Endothelial cell of umbilical vein (primary cell): ENCODE measurements around the gene MMRN2. TPM values are rescaled to one million over a fixed set of nuclear protein-coding genes. Genes with fewer than 3 reads are reported as not detected.

Experiments used
- BruUV-seq: library from RNA; stranded (reverse); fragments of 400-500 nt; replicated peaks from 2 replicates; lab custom pipeline; 2021; lab: Mats Ljungman, UMichigan
- CTCF ChIA-PET: fragments of 300-600, 350-600 bp; sonication (Branson Sonifier 250); formaldehyde crosslinking; loops from one replicate; lab custom pipeline; 2021; ENCODE audit warnings: antibody characterized with exemption, inconsistent platforms; lab: Charles Lee
- POLR2A ChIA-PET: fragments of 300-600, 350-600 bp; sonication (Branson Sonifier 250); formaldehyde crosslinking; loops from one replicate; lab custom pipeline; 2021; ENCODE audit warnings: antibody characterized with exemption, inconsistent platforms; lab: Charles Lee
- DNase-seq: peaks from one replicate; pipeline ENCODE4 v3.0.0-alpha.2; 2011; ENCODE audit warnings: low read depth, low spot score
- FAIRE-seq: peaks from 2 replicates; lab custom pipeline; 2011; peaks lifted over from hg19 to GRCh38; lab: Jason Lieb, UNC
- H2AFZ ChIP-seq: 2 replicates; pipeline ENCODE4 v1.6.0; 2012; ENCODE audit warnings: low read depth, low read length, control low read depth, inconsistent platforms
- H3K27ac ChIP-seq: 2 replicates; pipeline ENCODE4 v1.5.1; 2011; ENCODE audit warnings: low read depth, mild to moderate bottlenecking, control low read depth, low read length, moderate library complexity; ENCODE audit not compliant: insufficient read depth
- H3K27me3 ChIP-seq, 2 experiments: 2 replicates each; pipeline versions ENCODE4 v1.6.0 to v1.6.1; 2011; ENCODE audit warnings: low read length in 2 of 2, mixed read lengths in 1 of 2; ENCODE audit not compliant: control insufficient read depth in 2 of 2, insufficient read depth in 2 of 2
- H3K36me3 ChIP-seq, 2 experiments: 2 replicates in 1 of 2; 3 replicates in 1 of 2; pipeline ENCODE4 v1.5.1; 2011; ENCODE audit warnings: low read length in 2 of 2, mild to moderate bottlenecking in 1 of 2, moderate library complexity in 1 of 2; ENCODE audit not compliant: control insufficient read depth in 2 of 2, insufficient read depth in 2 of 2; ENCODE audit errors: extremely low read depth in 1 of 2
- H3K4me1 ChIP-seq: 3 replicates; pipeline ENCODE4 v1.5.1; 2011; ENCODE audit warnings: mild to moderate bottlenecking, low read length; ENCODE audit not compliant: control insufficient read depth, insufficient read depth; ENCODE audit errors: extremely low read depth
- H3K4me2 ChIP-seq: 2 replicates; pipeline ENCODE4 v1.6.1; 2011; ENCODE audit warnings: low read length, control low read depth, mixed read lengths; ENCODE audit not compliant: insufficient read depth
- H3K4me3 ChIP-seq, 3 experiments: fragments of 200-600 bp in 1 of 3; sonication (generic), shearing (Covaris generic) in 1 of 3; replicated peaks in 1 of 3; 2 replicates each; pipeline ENCODE4 v1.5.1; 2011 to 2016; ENCODE audit warnings: control low read depth in 3 of 3, low read length in 3 of 3, mild to moderate bottlenecking in 2 of 3, inconsistent platforms in 1 of 3, low read depth in 1 of 3, moderate library complexity in 1 of 3; ENCODE audit not compliant: insufficient read depth in 1 of 3
- H3K79me2 ChIP-seq: 2 replicates; pipeline ENCODE4 v1.6.0; 2012; ENCODE audit warnings: low read length, inconsistent platforms; ENCODE audit not compliant: control insufficient read depth, insufficient read depth
- H3K9ac ChIP-seq: replicated peaks from 2 replicates; pipeline ENCODE3; 2011; ENCODE audit warnings: low read length, control low read depth; ENCODE audit not compliant: insufficient read depth; ENCODE audit errors: extremely low read depth
- H3K9me1 ChIP-seq: replicated peaks from 3 replicates; pipeline ENCODE4 v1.6.0; 2011; ENCODE audit warnings: mild to moderate bottlenecking, low read length; ENCODE audit not compliant: control insufficient read depth, insufficient read depth; ENCODE audit errors: extremely low read depth
- H3K9me3 ChIP-seq: replicated peaks from 2 replicates; pipeline ENCODE4 v1.5.1; 2012; ENCODE audit warnings: low read length, inconsistent platforms; ENCODE audit not compliant: control insufficient read depth, insufficient read depth
- H4K20me1 ChIP-seq: replicated peaks from 2 replicates; pipeline ENCODE3; 2011; ENCODE audit warnings: mild to moderate bottlenecking, low read length; ENCODE audit not compliant: control insufficient read depth, insufficient read depth; ENCODE audit errors: extremely low read depth
- EZH2 ChIP-seq: IDR thresholded peaks from 2 replicates; pipeline ENCODE4 v1.6.1; 2012; ENCODE audit warnings: borderline replicate concordance, low read depth, mild to moderate bottlenecking, moderate library complexity, low read length, inconsistent platforms; ENCODE audit not compliant: severe bottlenecking
- FOS ChIP-seq: IDR thresholded peaks from 2 replicates; pipeline ENCODE4 v1.6.1; 2011; ENCODE audit warnings: mild to moderate bottlenecking, low read length, moderate library complexity, borderline replicate concordance; ENCODE audit not compliant: insufficient read depth
- GATA2 ChIP-seq: IDR thresholded peaks from 2 replicates; pipeline ENCODE4 v1.7.0; 2011; ENCODE audit warnings: low read depth, mild to moderate bottlenecking, moderate library complexity, mixed read lengths, low read length; ENCODE audit not compliant: insufficient read length, insufficient read depth
- JUN ChIP-seq: IDR thresholded peaks from 2 replicates; pipeline ENCODE4 v1.6.1; 2011; ENCODE audit warnings: borderline replicate concordance, low read depth; ENCODE audit not compliant: insufficient read length, insufficient read depth
- MYC ChIP-seq: IDR thresholded peaks from one replicate; pipeline ENCODE4 v1.6.1; 2011; ENCODE audit warnings: mild to moderate bottlenecking, low read depth, low read length
- POLR2A ChIP-seq: IDR thresholded peaks from 2 replicates; pipeline ENCODE4 v1.6.1; 2012; ENCODE audit warnings: low read depth, mild to moderate bottlenecking, control low read depth, low read length
- POLR2AphosphoS5 ChIP-seq: IDR thresholded peaks from 2 replicates; pipeline ENCODE4 v1.6.1; 2012; ENCODE audit warnings: low read depth, mild to moderate bottlenecking, control low read depth, low read length, moderate library complexity; ENCODE audit not compliant: insufficient read depth
- dilution Hi-C: fragments of 300-500 bp; cut with MboI; formaldehyde crosslinking; loops from one replicate; pipeline ENCODE4 v1.15.0; 2019; ENCODE audit warnings: low sequenced_read_pairs; ENCODE audit not compliant: extremely low pct_ligation_motif_present
- intact Hi-C: fragments of 100-400 bp; cut with micrococcal nuclease; formaldehyde crosslinking; loops from one replicate; pipeline ENCODE4 v1.10.0; 2022
- polyA plus RNA-seq, 4 experiments: library from polyadenylated mRNA; depleted of rRNA in 3 of 4; stranded (reverse) in 3 of 4; unstranded in 1 of 4; fragments of >200 nt; gene quantifications; 2 replicates each; pipeline versions ENCODE4 v1.2.1 to v1.2.3, GENCODE V29; 2011 to 2012; ENCODE audit warnings: missing spikeins in 1 of 4
- total RNA-seq: library from RNA; stranded (reverse); gene quantifications from 2 replicates; pipeline ENCODE4 v1.2.3, GENCODE V29; 2021
- TF ChIP-seq, protein P1 (sequence below): IDR thresholded peaks from 2 replicates; pipeline ENCODE4 v1.6.1; 2011; ENCODE audit not compliant: insufficient read depth, insufficient read length
- TF ChIP-seq, protein P2 (sequence below), 2 donors: IDR thresholded peaks; 1 replicate in 1 of 2; 2 replicates in 1 of 2; pipeline ENCODE4 v1.5.1; 2011; ENCODE audit warnings: low read length in 2 of 2, mild to moderate bottlenecking in 2 of 2, moderate library complexity in 2 of 2, control low read depth in 1 of 2, inconsistent platforms in 1 of 2, low read depth in 1 of 2; ENCODE audit not compliant: insufficient read depth in 1 of 2; ENCODE audit errors: extremely low read depth in 1 of 2

Gene MMRN2
- total and polyA plus RNA-seq, 2 donors (not counting 3 experiments of a cell fraction or from before 2014, with no cell fraction given), result 154 to 169 TPM

DNA sequence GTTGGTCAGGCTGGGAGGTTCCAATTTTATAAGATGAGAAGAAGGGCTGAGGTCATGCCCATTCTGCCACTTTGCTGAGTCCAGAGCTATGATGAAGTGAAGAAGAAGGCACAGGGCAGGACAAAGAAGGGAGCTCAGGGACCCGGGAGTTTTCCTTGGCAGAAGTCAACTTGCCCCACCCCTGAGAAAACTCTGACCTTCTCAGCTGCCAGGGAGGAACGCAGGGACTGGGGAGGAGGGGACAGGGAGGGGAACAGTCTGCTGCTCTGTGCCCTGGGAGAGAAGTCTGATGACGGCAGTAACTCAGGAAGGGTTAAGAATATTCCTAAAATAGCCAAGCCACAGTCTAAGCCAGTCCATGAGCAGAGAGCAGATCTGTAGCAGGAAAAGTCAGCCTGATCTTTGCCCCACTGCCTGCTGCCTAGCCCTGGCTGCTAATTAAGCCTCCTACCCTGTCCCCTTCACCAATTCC is 22.6 kb upstream of the MMRN2 start:
- BruUV-seq, result no TSS peak
- FAIRE-seq (no peak), DNase-seq (no peak)
- Histone ChIP-seq H3K9me1 (no peaks in the 10 kb centered on the region), H3K9ac (no peak overlapping the region), H3K27ac (no peak overlapping the region), H3K4me2 (no peak overlapping the region), H4K20me1 (no peaks in the 10 kb centered on the region), H3K79me2 (no peaks in the 10 kb centered on the region), H3K4me1 (no peaks in the 10 kb centered on the region), H3K4me3 (no peak overlapping the region), H3K27me3 (peaks cover 2 to 3% of the 10 kb centered on the region in 2 experiments), H3K36me3 (no peaks in the 10 kb centered on the region), H2AFZ (no peak overlapping the region), H3K9me3 (no peaks in the 10 kb centered on the region)
- POLR2A ChIA-PET, result no interaction called here
- CTCF ChIA-PET, result interaction anchor here (1.3 kb wide), 1 partner anchor 12 kb away, joined by 3 read pairs; no protein-coding TSS in a partner anchor
- intact Hi-C loops, result no loop called here
- dilution Hi-C loops, result no loop called here
- TF ChIP-seq, protein P1, sequence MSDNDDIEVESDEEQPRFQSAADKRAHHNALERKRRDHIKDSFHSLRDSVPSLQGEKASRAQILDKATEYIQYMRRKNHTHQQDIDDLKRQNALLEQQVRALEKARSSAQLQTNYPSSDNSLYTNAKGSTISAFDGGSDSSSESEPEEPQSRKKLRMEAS, result no peak
- TF ChIP-seq FOS, result no peak
- no peak for TF ChIP-seq EZH2
- TF ChIP-seq POLR2A, result no peak
- TF ChIP-seq JUN, result no peak
- no peak for TF ChIP-seq MYC
- TF ChIP-seq, protein P2, sequence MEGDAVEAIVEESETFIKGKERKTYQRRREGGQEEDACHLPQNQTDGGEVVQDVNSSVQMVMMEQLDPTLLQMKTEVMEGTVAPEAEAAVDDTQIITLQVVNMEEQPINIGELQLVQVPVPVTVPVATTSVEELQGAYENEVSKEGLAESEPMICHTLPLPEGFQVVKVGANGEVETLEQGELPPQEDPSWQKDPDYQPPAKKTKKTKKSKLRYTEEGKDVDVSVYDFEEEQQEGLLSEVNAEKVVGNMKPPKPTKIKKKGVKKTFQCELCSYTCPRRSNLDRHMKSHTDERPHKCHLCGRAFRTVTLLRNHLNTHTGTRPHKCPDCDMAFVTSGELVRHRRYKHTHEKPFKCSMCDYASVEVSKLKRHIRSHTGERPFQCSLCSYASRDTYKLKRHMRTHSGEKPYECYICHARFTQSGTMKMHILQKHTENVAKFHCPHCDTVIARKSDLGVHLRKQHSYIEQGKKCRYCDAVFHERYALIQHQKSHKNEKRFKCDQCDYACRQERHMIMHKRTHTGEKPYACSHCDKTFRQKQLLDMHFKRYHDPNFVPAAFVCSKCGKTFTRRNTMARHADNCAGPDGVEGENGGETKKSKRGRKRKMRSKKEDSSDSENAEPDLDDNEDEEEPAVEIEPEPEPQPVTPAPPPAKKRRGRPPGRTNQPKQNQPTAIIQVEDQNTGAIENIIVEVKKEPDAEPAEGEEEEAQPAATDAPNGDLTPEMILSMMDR (IDR thresholded peaks at IDR 0.05; ENCODE audit: extremely low read depth in 1 of 2, insufficient read depth in 1 of 2, low read depth in 1 of 2, low read length in 2 of 2), result no peak
- TF ChIP-seq POLR2AphosphoS5, result no peak
- TF ChIP-seq GATA2, result no peak
